GM12891 (cell line): Measurements from ENCODE around the gene ARRB2.

Experiments used
- PAX5 ChIP-seq: IDR thresholded peaks from 2 replicates; pipeline ENCODE4 v1.6.1; 2011; ENCODE audit warnings: low read length, moderate library complexity, mild to moderate bottlenecking; ENCODE audit not compliant: insufficient read depth, severe bottlenecking
- POLR2A ChIP-seq: IDR thresholded peaks from 2 replicates; pipeline ENCODE4 v1.6.1; 2011; ENCODE audit warnings: low read depth, low read length, control low read depth
- POLR2AphosphoS5 ChIP-seq: IDR thresholded peaks from 2 replicates; pipeline ENCODE4 v1.6.1; 2011; ENCODE audit warnings: low read depth, low read length, control low read depth

DNA sequence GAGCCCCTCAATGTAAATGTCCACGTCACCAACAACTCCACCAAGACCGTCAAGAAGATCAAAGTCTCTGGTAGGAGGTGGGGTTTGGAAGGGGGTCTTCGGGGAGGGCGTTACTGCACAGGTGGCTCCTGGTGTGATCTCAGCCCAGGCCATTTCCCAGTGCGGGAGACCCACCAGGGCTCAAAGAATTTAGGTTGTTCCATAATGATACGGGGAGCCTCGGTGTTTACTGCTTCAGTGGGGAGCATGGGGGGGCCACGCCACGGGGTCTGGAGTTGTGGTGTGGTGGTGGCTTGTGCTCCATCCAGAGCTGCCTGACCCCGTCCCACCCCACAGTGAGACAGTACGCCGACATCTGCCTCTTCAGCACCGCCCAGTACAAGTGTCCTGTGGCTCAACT lies 7.8 kb downstream of the ARRB2 start:
- TF ChIP-seq POLR2AphosphoS5: no peak
- TF ChIP-seq POLR2A: no peak
- no peak for TF ChIP-seq PAX5
